IMR-90 (cell line): ENCODE results near the gene CYP2D6. TPM values are rescaled to one million over a fixed set of nuclear protein-coding genes. Genes with fewer than 3 reads are reported as not detected.
"Not testable (repeated sequence)": the region's sequence is repeated elsewhere in the genome, so short reads cannot be mapped to it uniquely, and the experiment has no call there.

ENCODE experiments used
- ATAC-seq: fragments of 200-7000 bp; cut with Tn5 transposase; 2 replicates; pipeline ENCODE4 v1.9.1; 2020; ENCODE audit warnings: low read depth, mild to moderate bottlenecking, moderate library complexity
- BruUV-seq: library from RNA; stranded (reverse); fragments of 400-500 nt; replicated peaks from 2 replicates; lab custom pipeline; 2021; lab: Mats Ljungman, UMichigan
- CTCF ChIA-PET: fragments of 300-600 bp; formaldehyde crosslinking; extraction: SDS; loops from one replicate; lab custom pipeline; 2021; ENCODE audit warnings: antibody characterized with exemption; lab: Yijun Ruan, JAX
- POLR2A ChIA-PET: fragments of 300-600 bp; sonication (Branson Sonifier 250); formaldehyde crosslinking; loops from one replicate; lab custom pipeline; 2022; ENCODE audit warnings: antibody characterized with exemption; ENCODE audit not compliant: unreplicated experiment; lab: Charles Lee
- DNase-seq: peaks from one replicate; pipeline ENCODE4 v3.0.0; 2013
- H2AFZ ChIP-seq: replicated peaks from 2 replicates; pipeline ENCODE3; 2013; ENCODE audit warnings: low read length, mild to moderate bottlenecking; ENCODE audit not compliant: poor library complexity
- H2AK5ac ChIP-seq: 2 replicates; pipeline ENCODE4 v1.6.1; 2013; ENCODE audit warnings: low read depth, low read length, inconsistent platforms
- H2AK9ac ChIP-seq: replicated peaks from 2 replicates; pipeline ENCODE3; 2013; ENCODE audit warnings: mild to moderate bottlenecking, low read depth, low read length, moderate library complexity; ENCODE audit not compliant: poor library complexity
- H2BK120ac ChIP-seq: 2 replicates; pipeline ENCODE4 v1.6.1; 2013; ENCODE audit warnings: low read depth, low read length, inconsistent platforms
- H2BK15ac ChIP-seq: 3 replicates; pipeline ENCODE4 v1.6.1; 2013; ENCODE audit warnings: low read depth, low read length, inconsistent platforms
- H2BK20ac ChIP-seq: 2 replicates; pipeline ENCODE4 v1.6.1; 2013; ENCODE audit warnings: low read depth, mild to moderate bottlenecking, inconsistent platforms, low read length, moderate library complexity
- H2BK5ac ChIP-seq: 2 replicates; pipeline ENCODE4 v1.6.1; 2013; ENCODE audit warnings: mild to moderate bottlenecking, low read depth, low read length, inconsistent platforms; ENCODE audit not compliant: poor library complexity, severe bottlenecking
- H3K14ac ChIP-seq: replicated peaks from 2 replicates; pipeline ENCODE4 v1.6.1; 2013; ENCODE audit warnings: low read depth, low read length, inconsistent platforms
- H3K18ac ChIP-seq: 2 replicates; pipeline ENCODE4 v1.6.1; 2013; ENCODE audit warnings: low read depth, low read length, control low read depth
- H3K23ac ChIP-seq: 2 replicates; pipeline ENCODE4 v1.6.1; 2013; ENCODE audit warnings: low read depth, low read length, inconsistent platforms
- H3K27ac ChIP-seq: 2 replicates; pipeline ENCODE4 v1.5.1; 2013; ENCODE audit warnings: mild to moderate bottlenecking, control low read depth, low read length; ENCODE audit not compliant: insufficient read depth
- H3K27me3 ChIP-seq: 2 replicates; pipeline ENCODE4 v1.6.1; 2013; ENCODE audit warnings: low read length; ENCODE audit not compliant: control insufficient read depth, insufficient read depth
- H3K36me3 ChIP-seq: 2 replicates; pipeline ENCODE4 v1.6.1; 2013; ENCODE audit warnings: low read length, mixed read lengths; ENCODE audit not compliant: control insufficient read depth, insufficient read depth
- H3K4ac ChIP-seq: 2 replicates; pipeline ENCODE4 v1.6.1; 2013; ENCODE audit warnings: low read depth, low read length, inconsistent platforms
- H3K4me1 ChIP-seq: 2 replicates; pipeline ENCODE4 v1.6.1; 2013; ENCODE audit warnings: low read length, mixed read lengths; ENCODE audit not compliant: control insufficient read depth, insufficient read depth
- H3K4me2 ChIP-seq: 2 replicates; pipeline ENCODE4 v1.6.1; 2013; ENCODE audit warnings: low read depth, mild to moderate bottlenecking, control low read depth, low read length, moderate library complexity
- H3K4me3 ChIP-seq: 2 replicates; pipeline ENCODE4 v1.5.1; 2013; ENCODE audit warnings: low read depth, mild to moderate bottlenecking, control low read depth, low read length, moderate library complexity; ENCODE audit not compliant: insufficient read depth
- H3K56ac ChIP-seq: 2 replicates; pipeline ENCODE4 v1.6.1; 2013; ENCODE audit warnings: low read length, inconsistent platforms; ENCODE audit not compliant: insufficient read depth; ENCODE audit errors: extremely low read depth
- H3K79me1 ChIP-seq, 2 experiments: 2 replicates each; pipeline ENCODE4 v1.6.1; 2013; ENCODE audit warnings: low read length in 2 of 2, inconsistent platforms in 1 of 2, low read depth in 1 of 2
- H3K9ac ChIP-seq: 2 replicates; pipeline ENCODE4 v1.6.1; 2013; ENCODE audit warnings: low read depth, low read length, control low read depth
- H3K9me1 ChIP-seq: 2 replicates; pipeline ENCODE4 v1.6.1; 2013; ENCODE audit warnings: low read length, inconsistent platforms; ENCODE audit not compliant: insufficient read depth
- H3K9me3 ChIP-seq: 2 replicates; pipeline ENCODE4 v1.6.1; 2013; ENCODE audit warnings: low read length; ENCODE audit not compliant: control insufficient read depth, insufficient read depth
- H4K20me1 ChIP-seq: 2 replicates; pipeline ENCODE4 v1.6.1; 2013; ENCODE audit warnings: low read length, inconsistent platforms; ENCODE audit not compliant: insufficient read depth
- H4K5ac ChIP-seq: 2 replicates; pipeline ENCODE4 v1.6.1; 2013; ENCODE audit warnings: mild to moderate bottlenecking, low read depth, low read length, control low read depth
- H4K8ac ChIP-seq, 2 experiments: 2 replicates each; pipeline ENCODE4 v1.6.1; 2013; ENCODE audit warnings: low read depth in 2 of 2, low read length in 2 of 2, control low read depth in 1 of 2, inconsistent platforms in 1 of 2
- H4K91ac ChIP-seq: 2 replicates; pipeline ENCODE4 v1.6.1; 2013; ENCODE audit warnings: low read depth, low read length, inconsistent platforms; ENCODE audit not compliant: insufficient read depth
- WGBS, 2 experiments: methylation state at CpG; one replicate each; pipeline versions ENCODE4 v1.1.5 to v1.1.7; 2013; ENCODE audit warnings: missing lambda C conversion rate in 2 of 2; ENCODE audit not compliant: insufficient read length in 1 of 2; ENCODE audit errors: extremely low coverage in 2 of 2; 5-methylcytosine and 5-hydroxymethylcytosine counted together
- dilution Hi-C: fragments of 300-500 bp; cut with HindIII; formaldehyde crosslinking; loops from one replicate; pipeline ENCODE4 v1.14.3; 2018; ENCODE audit warnings: low sequenced_read_pairs; ENCODE audit not compliant: unreplicated experiment
- in situ Hi-C: fragments of 300-500 bp; cut with MboI; formaldehyde crosslinking; loops from 3 replicates; pipeline ENCODE4 v1.14.3; 2019; ENCODE audit warnings: low sequenced_read_pairs, inconsistent platforms, mixed read lengths
- intact Hi-C: fragments of 100-400 bp; cut with micrococcal nuclease; formaldehyde crosslinking; loops from 2 replicates; pipeline ENCODE4 v1.10.0; 2022
- polyA plus RNA-seq, 3 experiments: library from polyadenylated mRNA; depleted of rRNA; stranded (reverse); fragments of >200 nt; gene quantifications; 2 replicates each; pipeline ENCODE4 v1.2.3, GENCODE V29; 2012; ENCODE audit warnings: low replicate concordance in 1 of 3
- total RNA-seq: library from RNA; depleted of rRNA; stranded (reverse); fragments of >200 nt; gene quantifications from 2 replicates; pipeline ENCODE4 v1.2.3, GENCODE V29; 2012

CYP2D6 gene
- total and polyA plus RNA-seq, 2 of the 4 experiments (the other 2 are of a cell fraction): under 0.01 to 0.24 TPM

DNA sequence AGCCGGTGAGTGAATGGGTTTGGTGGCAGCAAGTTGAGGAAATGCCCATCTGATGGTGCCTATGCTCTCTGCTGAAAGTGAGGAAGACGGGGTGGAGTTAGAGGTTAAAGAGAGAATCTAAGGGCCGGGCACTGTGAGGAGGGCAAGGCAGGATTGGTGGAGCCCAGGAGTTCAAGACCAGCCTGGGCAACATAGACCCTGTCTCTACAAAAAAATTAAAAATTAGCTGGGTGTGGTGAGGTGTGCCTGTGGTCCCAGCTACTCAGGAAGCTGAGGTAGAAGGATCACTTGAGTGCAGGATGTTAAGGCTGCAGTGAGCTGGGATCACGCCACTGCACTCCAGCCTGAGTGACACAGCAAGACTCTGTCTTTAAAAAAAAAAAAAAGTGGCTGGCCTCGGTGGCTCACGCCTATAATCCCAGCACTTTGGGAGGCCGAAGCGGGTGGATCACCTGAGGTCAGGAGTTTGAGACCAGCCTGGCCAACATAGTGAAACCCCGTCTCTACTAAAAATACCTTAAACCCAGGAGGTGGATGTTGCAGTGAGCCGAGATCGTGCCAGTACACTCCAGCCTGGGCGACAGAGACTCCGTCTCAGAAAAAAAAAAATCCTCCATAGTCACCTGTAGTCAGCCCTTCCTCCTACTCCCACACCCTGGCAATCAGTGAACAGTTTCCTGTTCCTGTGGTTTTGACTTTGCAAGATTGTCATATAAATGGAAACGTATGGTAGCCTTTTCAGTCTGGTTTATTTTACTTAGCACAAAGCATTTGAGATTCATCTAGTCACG is 10.2 kb downstream of the CYP2D6 start:
- H3K27ac ChIP-seq, H3K56ac ChIP-seq, H2BK120ac ChIP-seq, H2AFZ ChIP-seq, POLR2A ChIA-PET, H4K20me1 ChIP-seq, H4K8ac ChIP-seq, in situ Hi-C loops, intact Hi-C loops, H3K27me3 ChIP-seq, H3K9me3 ChIP-seq, H2AK9ac ChIP-seq, H3K23ac ChIP-seq, H3K4me3 ChIP-seq, H2BK15ac ChIP-seq, H3K9me1 ChIP-seq, H2AK5ac ChIP-seq, H3K18ac ChIP-seq, DNase-seq, dilution Hi-C loops, ATAC-seq, H3K14ac ChIP-seq, H3K9ac ChIP-seq, H3K4ac ChIP-seq, H2BK20ac ChIP-seq, H4K91ac ChIP-seq, H3K4me1 ChIP-seq, H2BK5ac ChIP-seq, H4K5ac ChIP-seq, BruUV-seq, H3K4me2 ChIP-seq, H3K36me3 ChIP-seq, CTCF ChIA-PET, H3K79me1 ChIP-seq: not testable (repeated sequence)
- WGBS, 2 experiments: 75% methylated on average over 1 of the region's 15 CpGs; no CpG with 5 or more reads in 1 of the 2 experiments
